ENCODE data around the gene RAPGEF5. TPM values are rescaled to one million over a fixed set of nuclear protein-coding genes. Genes with fewer than 3 reads are reported as not detected.
A peak's percentile ranks its signal among the peaks of the same experiment; 100 is the strongest.

Gene RAPGEF5
- total and polyA plus RNA-seq, 2 donors (not counting 3 experiments of a cell fraction or from before 2014, with no cell fraction given): 10.0 to 43.2 TPM

DNA sequence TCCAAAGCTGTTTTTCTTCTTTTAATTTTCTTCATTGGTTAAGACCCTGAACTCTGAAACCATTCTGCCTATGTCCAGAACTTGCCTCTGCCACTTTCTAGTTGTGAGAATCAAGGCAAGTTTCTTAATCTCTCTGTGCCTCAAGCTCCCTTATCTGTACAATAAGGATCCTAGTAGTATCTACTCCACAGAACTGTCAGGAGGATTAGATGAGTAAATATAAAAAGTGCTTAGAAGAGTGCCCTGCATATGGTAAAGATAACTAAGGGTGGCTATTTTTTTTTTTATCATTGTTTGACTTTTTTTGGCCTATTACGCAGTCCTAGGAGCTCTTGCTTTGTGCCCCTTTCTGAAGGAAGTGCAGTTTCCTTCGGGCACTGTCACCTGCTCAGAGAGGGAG is 46.4 kb upstream of the RAPGEF5 start:
- FAIRE-seq (no peak), DNase-seq (ENCODE audit: low read depth, low spot score) (no peak)
- no TSS peak for BruUV-seq (replicated peaks)
- no peaks in the 10 kb centered on the region for H3K9me3 ChIP-seq (replicated peaks; ENCODE audit: control insufficient read depth, insufficient read depth, low read length)
- dilution Hi-C loops (cut with MboI; ENCODE audit: extremely low pct_ligation_motif_present, low sequenced_read_pairs) (no loop called here), intact Hi-C loops (cut with micrococcal nuclease) (no loop called here)
- no peaks in the 10 kb centered on the region for H3K36me3 ChIP-seq (ENCODE audit: control insufficient read depth in 2 of 2, extremely low read depth in 1 of 2, insufficient read depth in 2 of 2, low read length in 2 of 2)
- no peak overlapping the region for H3K9ac ChIP-seq (replicated peaks; ENCODE audit: extremely low read depth, insufficient read depth, low read length)
- no peak overlapping the region for H3K4me2 ChIP-seq (ENCODE audit: insufficient read depth, low read length)
- no peak overlapping the region for H2AFZ ChIP-seq (ENCODE audit: low read depth, low read length)
- H3K27ac ChIP-seq (ENCODE audit: insufficient read depth, low read depth, low read length): no peak overlapping the region
- no peak for TF ChIP-seq GATA2 (IDR thresholded peaks at IDR 0.05; ENCODE audit: insufficient read depth, insufficient read length, low read depth, low read length)
- TF ChIP-seq, protein P1, sequence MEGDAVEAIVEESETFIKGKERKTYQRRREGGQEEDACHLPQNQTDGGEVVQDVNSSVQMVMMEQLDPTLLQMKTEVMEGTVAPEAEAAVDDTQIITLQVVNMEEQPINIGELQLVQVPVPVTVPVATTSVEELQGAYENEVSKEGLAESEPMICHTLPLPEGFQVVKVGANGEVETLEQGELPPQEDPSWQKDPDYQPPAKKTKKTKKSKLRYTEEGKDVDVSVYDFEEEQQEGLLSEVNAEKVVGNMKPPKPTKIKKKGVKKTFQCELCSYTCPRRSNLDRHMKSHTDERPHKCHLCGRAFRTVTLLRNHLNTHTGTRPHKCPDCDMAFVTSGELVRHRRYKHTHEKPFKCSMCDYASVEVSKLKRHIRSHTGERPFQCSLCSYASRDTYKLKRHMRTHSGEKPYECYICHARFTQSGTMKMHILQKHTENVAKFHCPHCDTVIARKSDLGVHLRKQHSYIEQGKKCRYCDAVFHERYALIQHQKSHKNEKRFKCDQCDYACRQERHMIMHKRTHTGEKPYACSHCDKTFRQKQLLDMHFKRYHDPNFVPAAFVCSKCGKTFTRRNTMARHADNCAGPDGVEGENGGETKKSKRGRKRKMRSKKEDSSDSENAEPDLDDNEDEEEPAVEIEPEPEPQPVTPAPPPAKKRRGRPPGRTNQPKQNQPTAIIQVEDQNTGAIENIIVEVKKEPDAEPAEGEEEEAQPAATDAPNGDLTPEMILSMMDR (IDR thresholded peaks at IDR 0.05; ENCODE audit: extremely low read depth in 1 of 2, insufficient read depth in 1 of 2, low read depth in 1 of 2, low read length in 2 of 2): no peak
- CTCF ChIA-PET: interaction anchor here (2.3 kb wide), 1 partner anchor 9 kb away, joined by 8 read pairs; no protein-coding TSS in a partner anchor
- H3K79me2 ChIP-seq (ENCODE audit: control insufficient read depth, insufficient read depth, low read length): no peaks in the 10 kb centered on the region
- no peaks in the 10 kb centered on the region for H3K27me3 ChIP-seq (ENCODE audit: control insufficient read depth in 2 of 2, insufficient read depth in 2 of 2, low read length in 2 of 2)
- peaks cover 5% of the 10 kb centered on the region for H3K4me1 ChIP-seq (ENCODE audit: control insufficient read depth, extremely low read depth, insufficient read depth, low read length)
- no peak overlapping the region for H3K4me3 ChIP-seq (replicated peaks in 1 of 3; ENCODE audit: insufficient read depth in 1 of 3, low read depth in 1 of 3, low read length in 3 of 3)
- no peaks in the 10 kb centered on the region for H3K9me1 ChIP-seq (replicated peaks; ENCODE audit: control insufficient read depth, extremely low read depth, insufficient read depth, low read length)
- no peaks in the 10 kb centered on the region for H4K20me1 ChIP-seq (replicated peaks; ENCODE audit: control insufficient read depth, extremely low read depth, insufficient read depth, low read length)
- POLR2A ChIA-PET: no interaction called here

DNA sequence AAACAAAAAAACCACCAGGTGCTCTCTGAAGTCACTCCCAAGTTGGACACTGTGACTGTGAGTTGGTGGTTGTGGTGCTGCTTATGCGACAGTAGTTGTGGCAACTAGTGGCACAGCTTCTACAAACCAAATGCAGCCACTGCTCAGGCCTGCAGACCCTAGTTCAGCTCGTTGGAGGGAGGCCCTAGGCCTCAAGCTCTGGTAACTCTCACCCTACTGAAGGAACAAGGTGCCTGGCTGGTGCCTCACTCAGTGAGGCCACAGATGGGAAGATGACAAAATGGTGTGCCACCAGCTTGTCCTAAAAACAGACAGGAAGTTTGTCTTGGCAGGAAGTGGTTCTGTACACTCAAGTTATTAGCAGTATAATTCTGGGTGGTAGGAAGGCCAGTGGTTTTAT is 45.3 kb upstream of the RAPGEF5 start:
- no peaks in the 10 kb centered on the region for H4K20me1 ChIP-seq (replicated peaks; ENCODE audit: control insufficient read depth, extremely low read depth, insufficient read depth, low read length)
- no peak overlapping the region for H3K4me2 ChIP-seq (ENCODE audit: insufficient read depth, low read length)
- POLR2A ChIA-PET: no interaction called here
- no TSS peak for BruUV-seq (replicated peaks)
- H3K4me1 ChIP-seq (ENCODE audit: control insufficient read depth, extremely low read depth, insufficient read depth, low read length): peaks cover 5% of the 10 kb centered on the region
- no peaks in the 10 kb centered on the region for H3K36me3 ChIP-seq (ENCODE audit: control insufficient read depth in 2 of 2, extremely low read depth in 1 of 2, insufficient read depth in 2 of 2, low read length in 2 of 2)
- H3K79me2 ChIP-seq (ENCODE audit: control insufficient read depth, insufficient read depth, low read length): no peaks in the 10 kb centered on the region
- intact Hi-C loops (cut with micrococcal nuclease): no loop called here
- H3K27me3 ChIP-seq (ENCODE audit: control insufficient read depth in 2 of 2, insufficient read depth in 2 of 2, low read length in 2 of 2): no peaks in the 10 kb centered on the region
- H3K9me1 ChIP-seq (replicated peaks; ENCODE audit: control insufficient read depth, extremely low read depth, insufficient read depth, low read length): no peaks in the 10 kb centered on the region
- FAIRE-seq (peak; percentile 48), DNase-seq (ENCODE audit: low read depth, low spot score) (no peak)
- TF ChIP-seq, protein P1 (IDR thresholded peaks at IDR 0.05; ENCODE audit: extremely low read depth in 1 of 2, insufficient read depth in 1 of 2, low read depth in 1 of 2, low read length in 2 of 2): no peak
- TF ChIP-seq MYC (IDR thresholded peaks at IDR 0.05; ENCODE audit: low read depth, low read length): no peak
- no peak for TF ChIP-seq JUN (IDR thresholded peaks at IDR 0.05; ENCODE audit: borderline replicate concordance, insufficient read depth, insufficient read length, low read depth)
- no peak for TF ChIP-seq FOS (IDR thresholded peaks at IDR 0.05; ENCODE audit: borderline replicate concordance, insufficient read depth, low read length)
- TF ChIP-seq, protein P2, sequence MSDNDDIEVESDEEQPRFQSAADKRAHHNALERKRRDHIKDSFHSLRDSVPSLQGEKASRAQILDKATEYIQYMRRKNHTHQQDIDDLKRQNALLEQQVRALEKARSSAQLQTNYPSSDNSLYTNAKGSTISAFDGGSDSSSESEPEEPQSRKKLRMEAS (IDR thresholded peaks at IDR 0.05; ENCODE audit: insufficient read depth, insufficient read length): no peak
- TF ChIP-seq POLR2AphosphoS5 (IDR thresholded peaks at IDR 0.05; ENCODE audit: insufficient read depth, low read depth, low read length): no peak
- TF ChIP-seq EZH2 (IDR thresholded peaks at IDR 0.05; ENCODE audit: borderline replicate concordance, low read depth, low read length, severe bottlenecking): no peak
- TF ChIP-seq GATA2 (IDR thresholded peaks at IDR 0.05; ENCODE audit: insufficient read depth, insufficient read length, low read depth, low read length): no peak
- no peak for TF ChIP-seq POLR2A (IDR thresholded peaks at IDR 0.05; ENCODE audit: low read depth, low read length)
- H2AFZ ChIP-seq (ENCODE audit: low read depth, low read length): no peak overlapping the region
- H3K4me3 ChIP-seq (replicated peaks in 1 of 3; ENCODE audit: insufficient read depth in 1 of 3, low read depth in 1 of 3, low read length in 3 of 3): no peak overlapping the region
- no peaks in the 10 kb centered on the region for H3K9me3 ChIP-seq (replicated peaks; ENCODE audit: control insufficient read depth, insufficient read depth, low read length)
- no peak overlapping the region for H3K9ac ChIP-seq (replicated peaks; ENCODE audit: extremely low read depth, insufficient read depth, low read length)
- no peak overlapping the region for H3K27ac ChIP-seq (ENCODE audit: insufficient read depth, low read depth, low read length)
- CTCF ChIA-PET: interaction anchor here (0.6 to 2.3 kb wide), 11 partner anchors 8 to 299 kb away, joined by 3 to 8 read pairs (median 4); no protein-coding TSS in a partner anchor
- dilution Hi-C loops (cut with MboI; ENCODE audit: extremely low pct_ligation_motif_present, low sequenced_read_pairs): no loop called here

Measured in endothelial cell of umbilical vein (primary cell).